HepG2 (cell line): Measurements from ENCODE around the gene SMIM38. TPM values are rescaled to one million over a fixed set of nuclear protein-coding genes. Genes with fewer than 3 reads are reported as not detected.

Experiments
- ATAC-seq: fragments of 200-7000 bp; cut with Tn5 transposase; 3 replicates; pipeline ENCODE4 v1.9.1; 2020; ENCODE audit warnings: mild to moderate bottlenecking, moderate library complexity
- BruUV-seq: library from RNA; stranded (reverse); fragments of 400-500 nt; replicated peaks from 2 replicates; lab custom pipeline; 2021; lab: Mats Ljungman, UMichigan
- CTCF ChIA-PET: fragments of 300-600 bp; formaldehyde crosslinking; extraction: SDS; loops from one replicate; lab custom pipeline; 2021; ENCODE audit warnings: low total read pairs, inconsistent platforms, low intra/inter-chr PET ratio; lab: Yijun Ruan, JAX
- POLR2A ChIA-PET: fragments of 350-600 bp; sonication (Branson Sonifier 250); formaldehyde crosslinking; loops from one replicate; lab custom pipeline; 2020; ENCODE audit warnings: antibody characterized with exemption, inconsistent platforms; lab: Yijun Ruan, JAX
- DNase-seq: peaks from one replicate; pipeline ENCODE4 v3.0.0-alpha.2; 2015; ENCODE audit warnings: low spot score
- FAIRE-seq: peaks from 3 replicates; lab custom pipeline; 2011; peaks lifted over from hg19 to GRCh38; lab: Jason Lieb, UNC
- H2AFZ ChIP-seq: one replicate; pipeline ENCODE4 v1.6.1; 2011; ENCODE audit warnings: low read length, inconsistent platforms
- H3K27ac ChIP-seq: fragments of 300-600 bp; 3 replicates; pipeline ENCODE4 v1.8.0; 2011; ENCODE audit warnings: mixed run types, mild to moderate bottlenecking, mixed read lengths, low read length, inconsistent platforms; ENCODE audit not compliant: insufficient read depth; ENCODE audit errors: extremely low read length
- H3K27me3 ChIP-seq, 2 experiments: fragments of 200-600 bp in 1 of 2; 2 replicates in 1 of 2; 3 replicates in 1 of 2; pipeline versions ENCODE4 v1.6.0 to v1.8.0; 2011; ENCODE audit warnings: low read length in 2 of 2, mild to moderate bottlenecking in 2 of 2, moderate library complexity in 2 of 2, inconsistent platforms in 1 of 2; ENCODE audit not compliant: insufficient read depth in 2 of 2, control insufficient read depth in 1 of 2
- H3K36me3 ChIP-seq, 2 experiments: fragments of 200-600 bp in 1 of 2; replicated peaks in 1 of 2; 2 replicates in 1 of 2; 3 replicates in 1 of 2; pipeline versions ENCODE4 v1.5.1 to v1.8.0; 2011; ENCODE audit warnings: low read length in 2 of 2, inconsistent platforms in 1 of 2; ENCODE audit not compliant: insufficient read depth in 2 of 2, control insufficient read depth in 1 of 2
- H3K4me1 ChIP-seq: 2 replicates; pipeline ENCODE4 v1.5.1; 2012; ENCODE audit warnings: low read length, inconsistent platforms; ENCODE audit not compliant: insufficient read depth
- H3K4me2 ChIP-seq: 2 replicates; pipeline ENCODE4 v1.6.0; 2011; ENCODE audit warnings: low read depth, low read length, inconsistent platforms
- H3K4me3 ChIP-seq, 3 experiments: fragments of 200-600 bp in 1 of 3; sonication (generic), shearing (Covaris generic) in 1 of 3; replicated peaks in 1 of 3; 2 replicates each; pipeline ENCODE4 v1.5.1; 2011 to 2016; ENCODE audit warnings: low read length in 3 of 3, inconsistent platforms in 2 of 3, low read depth in 2 of 3, mild to moderate bottlenecking in 2 of 3, control low read depth in 1 of 3, mixed read lengths in 1 of 3; ENCODE audit not compliant: insufficient read depth in 1 of 3
- H3K79me2 ChIP-seq: one replicate; pipeline ENCODE4 v1.6.1; 2011; ENCODE audit warnings: low read length, inconsistent platforms; ENCODE audit not compliant: insufficient read depth
- H3K9ac ChIP-seq: 2 replicates; pipeline ENCODE4 v1.6.0; 2011; ENCODE audit warnings: mild to moderate bottlenecking, low read depth, low read length, inconsistent platforms; ENCODE audit not compliant: insufficient read depth
- H3K9me3 ChIP-seq: 2 replicates; pipeline ENCODE4 v1.5.1; 2012; ENCODE audit warnings: mild to moderate bottlenecking, low read length
- H4K20me1 ChIP-seq: 2 replicates; pipeline ENCODE4 v1.6.0; 2011; ENCODE audit warnings: inconsistent platforms, mild to moderate bottlenecking, low read length, moderate library complexity; ENCODE audit not compliant: insufficient read depth
- ADNP ChIP-seq: sonication (generic); formaldehyde crosslinking; IDR thresholded peaks from 2 replicates; pipeline ENCODE4 v1.4.0; 2020; ENCODE audit warnings: missing genetic modification reagents
- CENPX ChIP-seq: sonication (generic); formaldehyde crosslinking; IDR thresholded peaks from 2 replicates; pipeline ENCODE4 v1.9.0; 2021; ENCODE audit warnings: mild to moderate bottlenecking, missing genetic modification reagents, moderate library complexity
- FOXA3 ChIP-seq: IDR thresholded peaks from 2 replicates; pipeline ENCODE4 v1.6.1; 2016; ENCODE audit warnings: missing genetic modification reagents, missing compliant biosample characterization
- GATAD1 ChIP-seq: IDR thresholded peaks from 2 replicates; pipeline ENCODE4 v1.6.1; 2016; ENCODE audit warnings: missing genetic modification reagents, missing compliant biosample characterization
- HNRNPH1 ChIP-seq: fragments of 200-400 bp; formaldehyde crosslinking; optimal IDR thresholded peaks from 2 replicates; pipeline ENCODE3; 2017; ENCODE audit warnings: mild to moderate bottlenecking, low read depth, low read length
- KLF16 ChIP-seq, 2 experiments: sonication (generic) in 1 of 2; formaldehyde crosslinking in 1 of 2; IDR thresholded peaks; 2 replicates each; pipeline versions ENCODE4 v1.6.1 to v1.8.0; 2016 to 2023; ENCODE audit warnings: missing genetic modification reagents in 2 of 2, missing compliant biosample characterization in 1 of 2
- NFIB ChIP-seq: sonication (generic); formaldehyde crosslinking; IDR thresholded peaks from 2 replicates; pipeline ENCODE4 v1.9.0; 2021; ENCODE audit warnings: missing genetic modification reagents, mild to moderate bottlenecking, borderline replicate concordance
- PPARG ChIP-seq: conservative IDR thresholded peaks from 2 replicates; pipeline ENCODE4 v1.6.1; 2016; ENCODE audit warnings: missing biosample characterization, missing genetic modification reagents
- SMYD3 ChIP-seq: sonication (generic); formaldehyde crosslinking; IDR thresholded peaks from 2 replicates; pipeline ENCODE4 v1.8.1; 2023; ENCODE audit warnings: mild to moderate bottlenecking, missing genetic modification reagents
- TAF1 ChIP-seq: sonication (generic); formaldehyde crosslinking; IDR thresholded peaks from 2 replicates; pipeline ENCODE4 v1.4.0; 2020; ENCODE audit warnings: missing genetic modification reagents
- TARDBP ChIP-seq: sonication (generic); formaldehyde crosslinking; IDR thresholded peaks from 2 replicates; pipeline ENCODE4 v1.8.0; 2022; ENCODE audit warnings: mild to moderate bottlenecking, missing genetic modification reagents
- TFDP1 ChIP-seq: IDR thresholded peaks from 2 replicates; pipeline ENCODE4 v1.6.1; 2016; ENCODE audit warnings: missing compliant biosample characterization, missing genetic modification reagents, borderline replicate concordance
- ZFP62 ChIP-seq: sonication (generic); formaldehyde crosslinking; IDR thresholded peaks from 2 replicates; pipeline ENCODE4 v1.4.0; 2020; ENCODE audit warnings: missing genetic modification reagents
- ZNF10 ChIP-seq: sonication (generic); formaldehyde crosslinking; IDR thresholded peaks from 2 replicates; pipeline ENCODE4 v1.4.0; 2020; ENCODE audit warnings: mild to moderate bottlenecking, low read depth, missing genetic modification reagents, borderline replicate concordance
- ZNF256 ChIP-seq: sonication (generic); formaldehyde crosslinking; conservative IDR thresholded peaks from 2 replicates; pipeline ENCODE4 v1.4.0; 2020; ENCODE audit warnings: missing genetic modification reagents
- ZNF441 ChIP-seq: sonication (generic); formaldehyde crosslinking; IDR thresholded peaks from 2 replicates; pipeline ENCODE4 v1.7.0; 2021; ENCODE audit warnings: missing genetic modification reagents, borderline replicate concordance
- ZNF572 ChIP-seq: sonication (generic); formaldehyde crosslinking; IDR thresholded peaks from 2 replicates; pipeline ENCODE4 v1.5.1; 2020; ENCODE audit warnings: mild to moderate bottlenecking, missing genetic modification reagents
- ZNF576 ChIP-seq: sonication (generic); formaldehyde crosslinking; IDR thresholded peaks from 2 replicates; pipeline ENCODE4 v1.4.0; 2020; ENCODE audit warnings: mild to moderate bottlenecking, missing genetic modification reagents
- ZNF782 ChIP-seq: sonication (generic); formaldehyde crosslinking; IDR thresholded peaks from 2 replicates; pipeline ENCODE4 v1.4.0; 2020; ENCODE audit warnings: missing genetic modification reagents, mild to moderate bottlenecking, borderline replicate concordance
- ZNF841 ChIP-seq: sonication (generic); formaldehyde crosslinking; IDR thresholded peaks from 2 replicates; pipeline ENCODE4 v1.8.1; 2023; ENCODE audit warnings: missing genetic modification reagents, borderline replicate concordance
- WGBS: methylation state at CpG from one replicate; pipeline ENCODE4 v1.1.6; 2017; ENCODE audit warnings: low lambda C conversion rate; 5-methylcytosine and 5-hydroxymethylcytosine counted together
- in situ Hi-C: cut with HindIII; loops from 2 replicates; pipeline ENCODE4 v1.10.0; 2017; ENCODE audit warnings: low pct_unique_long_range_greater_than_20kb; ENCODE audit not compliant: extremely low pct_ligation_motif_present
- intact Hi-C: fragments of 100-400 bp; cut with micrococcal nuclease; formaldehyde crosslinking; loops from one replicate; pipeline ENCODE4 v1.10.0; 2022; ENCODE audit not compliant: unreplicated experiment
- polyA plus RNA-seq, 8 experiments: library from polyadenylated mRNA; depleted of rRNA in 3 of 8; stranded (reverse) in 7 of 8; unstranded in 1 of 8; fragments of >200 nt; fragmentation: Illumina TruSeq in 4 of 8; extraction: Trizol in 4 of 8; gene quantifications; 2 replicates each; pipeline versions ENCODE4 v1.2.1 to v1.2.3, GENCODE V29; 2011 to 2016; ENCODE audit warnings: low read depth in 4 of 8, missing spikeins in 1 of 8, mixed read lengths in 1 of 8; ENCODE audit not compliant: insufficient read depth in 1 of 8
- total RNA-seq, 5 experiments: library from RNA; depleted of rRNA; stranded (reverse); fragments of >200 nt; fragmentation: Illumina TruSeq; extraction: Trizol; gene quantifications; 2 replicates each; pipeline ENCODE4 v1.2.3, GENCODE V29; 2016; ENCODE audit warnings: low read depth in 1 of 5
- TF ChIP-seq, protein P1 (sequence below): sonication (generic); formaldehyde crosslinking; IDR thresholded peaks from 2 replicates; pipeline ENCODE4 v1.4.0; 2020; ENCODE audit warnings: missing genetic modification reagents, borderline replicate concordance

Gene SMIM38
- total and polyA plus RNA-seq, 2 of the 13 experiments (the other 11 are each of a cell fraction or from before 2014, with no cell fraction given), result 0.30 to 0.40 TPM

GRCh38 chr11:69131644-69132300 is 24.0 kb upstream of the SMIM38 start:
- DNase-seq (peak; percentile 80), FAIRE-seq (peak; percentile 82), ATAC-seq (peak; percentile 96)
- Histone ChIP-seq H3K79me2 (no peaks in the 10 kb centered on the region), H3K27ac (no peak overlapping the region), H3K36me3 (no peaks in the 10 kb centered on the region), H3K4me1 (peaks cover 6% of the 10 kb centered on the region; the same call in 1 of the 2 replicates), H3K9ac (no peak overlapping the region), H4K20me1 (no peaks in the 10 kb centered on the region), H3K4me3 (no peak overlapping the region; a peak in 1 of 6 replicates), H2AFZ (no peak overlapping the region), H3K9me3 (peaks cover 5% of the 10 kb centered on the region; the same call in 1 of the 2 replicates), H3K27me3 (0 out of 5 replicates have a peak, but pooled peaks cover 0 to 2% of the 10 kb centered on the region in 2 experiments), H3K4me2 (peak overlapping the region; percentile 56)
- CTCF ChIA-PET, result interaction anchor here (1.1 to 1.7 kb wide), 4 partner anchors 31 to 512 kb away, joined by 4 to 9 read pairs (median 5); no protein-coding TSS in a partner anchor
- intact Hi-C loops (loop anchor here (2.0 to 5.0 kb wide), 2 partner anchors 81 to 511 kb away; partner anchors contain the start of gene CCND1), in situ Hi-C loops (no loop called here)
- POLR2A ChIA-PET, result interaction anchor here (1.1 to 1.6 kb wide), 5 partner anchors 25 to 543 kb away, joined by 3 to 7 read pairs (median 5); partner anchors contain the start of genes LTO1 and SMIM38
- BruUV-seq, result no TSS peak
- 40% methylated on average over 3 of the region's 15 CpGs for WGBS
- TF ChIP-seq KLF16 (CRISPR knock-in tag; IDR thresholded peaks at IDR 0.05), result 0 out of 4 replicates have a peak, but pooled peaks of 1 of the 2 experiments have one; percentile 41
- no peak for TF ChIP-seq TFDP1 (CRISPR knock-in tag)
- TF ChIP-seq ZNF10 (CRISPR knock-in tag), result no peak
- no peak for TF ChIP-seq ADNP (CRISPR knock-in tag)
- TF ChIP-seq TAF1 (CRISPR knock-in tag), result no peak
- no peak for TF ChIP-seq ZNF841
- TF ChIP-seq ZNF782, result no peak
- TF ChIP-seq ZNF256 (CRISPR knock-in tag), result no peak
- no peak for TF ChIP-seq HNRNPH1
- TF ChIP-seq PPARG, result no peak
- no peak for TF ChIP-seq ZNF572 (CRISPR knock-in tag)
- no peak for TF ChIP-seq GATAD1 (CRISPR knock-in tag)
- no peak for TF ChIP-seq NFIB (CRISPR knock-in tag)
- no peak for TF ChIP-seq ZNF441 (CRISPR knock-in tag)
- TF ChIP-seq ZNF576, result no peak
- no peak for TF ChIP-seq TARDBP (CRISPR knock-in tag)
- no peak for TF ChIP-seq ZFP62 (CRISPR knock-in tag)
- TF ChIP-seq FOXA3 (CRISPR knock-in tag), result peak; percentile 32; the same call in 1 of the 2 replicates
- no peak for TF ChIP-seq CENPX (CRISPR knock-in tag)
- TF ChIP-seq, protein P1, sequence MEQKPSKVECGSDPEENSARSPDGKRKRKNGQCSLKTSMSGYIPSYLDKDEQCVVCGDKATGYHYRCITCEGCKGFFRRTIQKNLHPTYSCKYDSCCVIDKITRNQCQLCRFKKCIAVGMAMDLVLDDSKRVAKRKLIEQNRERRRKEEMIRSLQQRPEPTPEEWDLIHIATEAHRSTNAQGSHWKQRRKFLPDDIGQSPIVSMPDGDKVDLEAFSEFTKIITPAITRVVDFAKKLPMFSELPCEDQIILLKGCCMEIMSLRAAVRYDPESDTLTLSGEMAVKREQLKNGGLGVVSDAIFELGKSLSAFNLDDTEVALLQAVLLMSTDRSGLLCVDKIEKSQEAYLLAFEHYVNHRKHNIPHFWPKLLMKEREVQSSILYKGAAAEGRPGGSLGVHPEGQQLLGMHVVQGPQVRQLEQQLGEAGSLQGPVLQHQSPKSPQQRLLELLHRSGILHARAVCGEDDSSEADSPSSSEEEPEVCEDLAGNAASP (CRISPR knock-in tag), result peak; percentile 46; the same call in 1 of the 2 replicates
- TF ChIP-seq SMYD3 (CRISPR knock-in tag), result no peak
